ENCODE measurements around the gene TRIO. TPM values are rescaled to one million over a fixed set of nuclear protein-coding genes. Genes with fewer than 3 reads are reported as not detected.

TRIO gene
- total RNA-seq, 2 donors from 2014 or later: 181 to 202 TPM

- no peak for DNase-seq (ENCODE audit: low spot score)
- intact Hi-C loops (cut with DNase I): no loop called here
Measured at GRCh38 chr5:14176888-14177287, 33.7 kb downstream of the TRIO start.

- intact Hi-C loops (cut with DNase I): no loop called here
- no peak for DNase-seq (ENCODE audit: low spot score)
Measured at GRCh38 chr5:14177634-14178033, 34.5 kb downstream of the TRIO start.

DNA sequence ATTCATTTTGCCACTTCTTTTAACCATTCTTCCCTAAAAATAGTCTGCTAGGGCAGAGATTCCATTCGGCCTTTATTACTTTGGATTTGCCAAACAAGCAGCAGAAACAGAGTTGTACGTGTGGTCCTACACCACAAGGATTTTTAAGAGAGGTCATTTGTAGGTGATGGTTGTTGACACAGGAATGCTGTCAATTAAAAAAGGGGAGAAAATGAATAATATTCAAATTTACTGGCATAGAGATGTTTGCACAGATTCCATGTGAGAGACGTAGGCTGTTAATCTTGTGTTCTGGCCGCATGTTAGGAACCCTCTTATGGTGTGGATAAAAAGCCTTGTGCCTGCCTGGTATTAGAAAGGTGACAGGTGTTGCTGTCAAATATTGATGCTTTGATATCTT lies 34.9 kb downstream of the TRIO start:
- intact Hi-C loops (cut with DNase I): no loop called here
- DNase-seq (ENCODE audit: low spot score): no peak

- intact Hi-C loops (cut with DNase I): no loop called here
- DNase-seq (ENCODE audit: low spot score): no peak
Measured at GRCh38 chr5:14178671-14179211, 35.6 kb downstream of the TRIO start.

GRCh38 chr5:14179446-14179845 lies 36.3 kb downstream of the TRIO start:
- intact Hi-C loops (cut with DNase I): no loop called here
- DNase-seq (ENCODE audit: low spot score): no peak

- DNase-seq (ENCODE audit: low spot score): no peak
- intact Hi-C loops (cut with DNase I): loop anchor here in 1 of 2 donors (5.0 kb wide), 1 partner anchor 33 kb away; no protein-coding TSS in a partner anchor
Measured at GRCh38 chr5:14180437-14180836, 37.3 kb downstream of the TRIO start.

DNA sequence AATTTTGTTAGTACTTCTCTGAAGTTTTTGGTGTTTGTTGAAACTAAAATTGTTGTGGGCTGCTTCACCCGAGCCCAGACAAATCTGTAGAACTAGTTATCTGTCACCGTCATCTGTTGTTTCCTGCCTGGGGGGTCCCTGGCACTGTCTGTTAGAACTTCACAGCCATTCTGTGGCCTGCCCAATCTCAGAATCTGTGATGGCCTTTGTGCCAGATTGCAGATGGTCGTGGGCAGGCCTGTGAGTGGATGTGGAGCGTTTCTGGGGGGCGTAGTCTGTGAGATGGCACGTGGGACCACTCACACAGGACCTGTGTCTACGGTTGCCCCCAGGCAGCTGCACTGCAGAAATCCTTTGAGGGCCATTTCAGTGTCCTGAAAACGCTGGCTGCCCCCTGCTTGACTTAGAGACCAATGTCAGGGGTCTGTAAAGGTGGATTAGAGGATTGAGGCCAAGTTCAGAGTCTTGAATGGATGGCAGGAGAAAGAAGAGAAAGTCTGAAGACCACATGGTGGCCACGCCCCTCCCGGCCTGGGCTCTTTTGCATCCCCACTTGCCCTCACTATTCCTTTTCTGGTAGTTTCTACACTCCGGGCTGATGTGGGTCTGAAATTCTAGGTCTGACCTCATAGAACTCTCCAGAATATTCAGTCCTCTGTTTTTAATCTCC lies 38.3 kb downstream of the TRIO start:
- no peak for DNase-seq (ENCODE audit: low spot score)
- intact Hi-C loops (cut with DNase I): loop anchor here in 1 of 2 donors (5.0 kb wide), 1 partner anchor 34 kb away; no protein-coding TSS in a partner anchor

- DNase-seq (ENCODE audit: low spot score): no peak
- intact Hi-C loops (cut with DNase I): loop anchor here in 1 of 2 donors (5.0 kb wide), 1 partner anchor 35 kb away; no protein-coding TSS in a partner anchor
Measured at GRCh38 chr5:14182761-14183160, 39.6 kb downstream of the TRIO start.

DNA sequence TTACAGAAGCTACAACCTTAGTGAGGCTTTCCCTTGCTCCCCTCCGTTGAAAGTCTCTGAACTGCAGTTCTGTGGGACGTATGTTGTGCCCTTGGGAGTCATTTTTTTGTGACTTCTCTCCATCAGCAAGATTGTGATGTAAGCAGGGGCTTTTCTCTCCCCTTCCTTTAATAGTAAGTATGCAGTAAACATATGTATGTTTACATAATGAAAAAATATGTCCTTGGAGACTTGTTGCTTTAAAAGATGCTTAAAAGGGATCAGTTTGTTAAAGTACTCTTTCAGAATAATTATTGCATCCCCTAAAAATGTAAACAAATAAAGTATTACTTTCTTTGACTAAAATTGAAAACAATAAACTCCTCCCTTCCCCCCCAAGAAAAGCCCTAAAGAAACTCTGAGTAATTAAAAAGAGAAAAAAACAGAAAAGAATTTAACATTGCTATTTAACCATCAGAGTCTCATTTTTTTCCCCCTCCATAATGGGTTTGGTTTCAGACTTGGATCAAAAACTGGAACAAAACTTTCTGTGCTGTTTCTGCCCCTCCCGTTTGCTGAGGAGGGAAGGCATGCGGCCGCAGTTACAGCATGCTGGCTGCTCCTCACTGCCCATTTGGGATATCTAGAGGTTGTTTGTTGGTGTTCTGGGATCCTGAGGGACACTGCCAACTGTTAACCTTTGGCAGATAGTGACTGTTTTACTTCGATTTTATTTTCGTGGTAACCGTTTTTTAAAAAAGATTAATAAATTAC lies 40.2 kb downstream of the TRIO start:
- DNase-seq (ENCODE audit: low spot score): no peak
- intact Hi-C loops (cut with DNase I): loop anchor here in 1 of 2 donors (5.0 kb wide), 1 partner anchor 36 kb away; no protein-coding TSS in a partner anchor

DNA sequence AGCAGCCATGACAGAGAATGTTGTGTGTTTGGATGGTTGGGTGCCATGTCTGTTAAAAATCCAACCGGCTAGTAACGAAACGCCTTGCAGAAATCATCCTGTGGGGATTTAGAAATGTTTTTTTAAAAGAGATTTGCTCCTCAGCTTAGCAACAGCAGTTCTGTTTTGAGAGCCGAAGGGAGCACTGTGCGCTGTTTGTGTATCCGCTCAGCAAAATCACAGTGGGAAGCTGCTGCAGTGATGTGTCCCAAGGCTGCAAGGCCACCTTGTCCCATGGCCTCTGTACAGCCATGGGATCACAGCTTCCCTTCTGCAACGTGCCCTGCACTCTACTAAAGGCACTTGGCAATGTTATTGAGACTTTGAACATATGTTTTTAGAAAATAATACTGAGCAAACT lies 40.9 kb downstream of the TRIO start:
- intact Hi-C loops (cut with DNase I): loop anchor here in 1 of 2 donors (5.0 kb wide), 1 partner anchor 37 kb away; no protein-coding TSS in a partner anchor
- no peak for DNase-seq (ENCODE audit: low spot score)

- intact Hi-C loops (cut with DNase I): loop anchor here in 1 of 2 donors (5.0 kb wide), 1 partner anchor 37 kb away; no protein-coding TSS in a partner anchor
- no peak for DNase-seq (ENCODE audit: low spot score)
Measured at GRCh38 chr5:14184725-14185124, 41.6 kb downstream of the TRIO start.

GRCh38 chr5:14185326-14186058 lies 42.4 kb downstream of the TRIO start:
- intact Hi-C loops (cut with DNase I): no loop called here
- DNase-seq (ENCODE audit: low spot score): no peak

DNA sequence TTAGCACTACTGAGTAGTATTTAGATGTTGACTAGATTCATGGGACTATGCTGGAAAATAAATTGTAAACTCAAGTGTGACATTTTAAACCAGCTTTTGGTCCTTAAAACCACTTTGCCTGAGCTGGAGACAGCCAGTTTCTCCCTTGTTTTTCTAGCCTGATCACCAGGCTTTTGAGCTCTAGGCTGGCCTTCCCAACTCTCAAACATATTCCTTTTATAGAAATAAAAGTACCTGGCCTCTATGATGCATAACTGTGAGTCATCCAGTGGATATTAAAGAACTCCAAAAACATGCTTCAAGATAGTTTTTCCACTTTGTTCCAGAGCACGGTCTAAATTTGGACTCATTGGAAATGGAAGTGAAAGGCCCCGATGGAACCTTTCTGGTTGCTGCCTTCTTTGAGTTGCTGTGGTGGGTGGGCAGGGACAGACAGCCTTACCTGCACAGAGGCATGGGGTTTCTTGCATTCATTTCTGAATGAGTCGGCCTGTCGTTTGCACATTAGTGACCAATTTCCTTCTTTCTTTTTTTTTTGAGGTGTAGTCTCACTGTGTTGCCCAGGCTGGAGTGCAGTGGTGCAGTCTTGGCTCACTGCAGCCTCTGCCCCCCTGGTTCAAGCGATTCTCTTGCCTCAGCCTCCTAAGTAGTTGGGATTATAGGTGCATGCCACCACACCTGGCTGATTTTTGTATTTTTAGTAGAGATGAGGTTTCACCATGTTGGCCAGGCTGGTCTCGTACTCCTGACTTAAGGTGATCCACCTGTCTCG lies 43.1 kb downstream of the TRIO start:
- intact Hi-C loops (cut with DNase I): no loop called here
- no peak for DNase-seq (ENCODE audit: low spot score)

GRCh38 chr5:14187157-14187556 lies 44.0 kb downstream of the TRIO start:
- intact Hi-C loops (cut with DNase I): no loop called here
- no peak for DNase-seq (ENCODE audit: low spot score)

DNA sequence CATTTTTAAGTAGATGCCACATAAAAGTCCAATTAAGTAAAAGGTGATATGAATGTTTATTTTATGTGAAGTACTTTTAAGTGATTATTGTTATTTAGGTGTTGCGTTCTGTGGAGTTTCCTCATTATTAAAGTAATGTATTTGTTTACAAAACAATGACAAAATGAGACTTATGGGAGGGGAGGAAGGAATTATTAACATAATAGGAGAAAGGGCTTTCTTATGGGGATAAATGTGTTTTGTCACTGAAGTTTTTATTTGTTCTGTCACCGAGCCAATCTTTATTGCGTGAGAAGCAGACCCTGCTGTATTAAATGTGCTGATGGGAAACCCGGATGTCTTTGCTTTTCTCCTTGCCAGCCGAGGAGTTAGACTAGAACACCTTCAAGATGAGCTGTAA lies 44.5 kb downstream of the TRIO start:
- intact Hi-C loops (cut with DNase I): no loop called here

GRCh38 chr5:14188778-14189177 lies 45.6 kb downstream of the TRIO start:
- intact Hi-C loops (cut with DNase I): no loop called here
- no peak for DNase-seq (ENCODE audit: low spot score)

More for the DNA sequence above, 44.5 kb downstream of the TRIO start:
- no peak for DNase-seq (ENCODE audit: low spot score)

- intact Hi-C loops (cut with DNase I): loop anchor here in 1 of 2 donors (5.0 kb wide), 1 partner anchor 83 kb away; no protein-coding TSS in a partner anchor
- DNase-seq (ENCODE audit: low spot score): no peak
Measured at GRCh38 chr5:14189680-14190079, 46.5 kb downstream of the TRIO start.

All from posterior vena cava (tissue), 2 donors.